GM18517 (cell line): ENCODE results near the gene PIP4P1.
A peak's percentile ranks its signal among the peaks of the same experiment; 100 is the strongest.

Experiments
- ATAC-seq: cut with Tn5 transposase; IDR thresholded peaks from one replicate; pipeline ENCODE4 v1.9.1; 2021; ENCODE audit warnings: mild to moderate bottlenecking, moderate library complexity; ENCODE audit not compliant: unreplicated experiment

PIP4P1 gene

GRCh38 chr14:20438664-20439063 lies 22.6 kb downstream of the PIP4P1 start:
- ATAC-seq = no peak

DNA sequence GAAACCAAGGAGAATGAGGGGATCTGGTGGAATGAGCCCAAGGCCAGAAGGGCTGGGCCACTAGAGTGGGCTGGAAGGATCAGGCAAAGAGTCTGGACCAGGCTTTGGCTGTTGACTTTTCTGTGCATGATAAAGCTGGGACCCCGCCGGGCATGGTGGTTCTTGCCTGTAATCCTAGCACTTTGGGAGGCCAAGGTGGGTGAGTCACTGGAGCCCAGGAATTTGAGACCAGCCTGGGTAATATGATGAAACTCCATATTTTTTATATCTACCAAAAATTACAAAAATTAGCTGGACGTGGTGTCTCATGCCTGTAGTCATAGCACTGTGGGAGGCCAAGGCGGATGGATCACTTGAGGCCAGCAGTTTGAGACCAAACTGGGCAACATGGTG lies 24.9 kb downstream of the PIP4P1 start:
- ATAC-seq = no peak

- no peak for ATAC-seq
Observed at GRCh38 chr14:20435582-20436362, 25.5 kb downstream of the PIP4P1 start, which contains the start of gene KLHL33. TSS of gene KLHL33 (minus strand) at chr14:20436166. CDS start at chr14:20435811, 355 bp downstream.

- ATAC-seq = no peak
Observed at GRCh38 chr14:20434701-20435581, 26.3 kb downstream of the PIP4P1 start.

DNA sequence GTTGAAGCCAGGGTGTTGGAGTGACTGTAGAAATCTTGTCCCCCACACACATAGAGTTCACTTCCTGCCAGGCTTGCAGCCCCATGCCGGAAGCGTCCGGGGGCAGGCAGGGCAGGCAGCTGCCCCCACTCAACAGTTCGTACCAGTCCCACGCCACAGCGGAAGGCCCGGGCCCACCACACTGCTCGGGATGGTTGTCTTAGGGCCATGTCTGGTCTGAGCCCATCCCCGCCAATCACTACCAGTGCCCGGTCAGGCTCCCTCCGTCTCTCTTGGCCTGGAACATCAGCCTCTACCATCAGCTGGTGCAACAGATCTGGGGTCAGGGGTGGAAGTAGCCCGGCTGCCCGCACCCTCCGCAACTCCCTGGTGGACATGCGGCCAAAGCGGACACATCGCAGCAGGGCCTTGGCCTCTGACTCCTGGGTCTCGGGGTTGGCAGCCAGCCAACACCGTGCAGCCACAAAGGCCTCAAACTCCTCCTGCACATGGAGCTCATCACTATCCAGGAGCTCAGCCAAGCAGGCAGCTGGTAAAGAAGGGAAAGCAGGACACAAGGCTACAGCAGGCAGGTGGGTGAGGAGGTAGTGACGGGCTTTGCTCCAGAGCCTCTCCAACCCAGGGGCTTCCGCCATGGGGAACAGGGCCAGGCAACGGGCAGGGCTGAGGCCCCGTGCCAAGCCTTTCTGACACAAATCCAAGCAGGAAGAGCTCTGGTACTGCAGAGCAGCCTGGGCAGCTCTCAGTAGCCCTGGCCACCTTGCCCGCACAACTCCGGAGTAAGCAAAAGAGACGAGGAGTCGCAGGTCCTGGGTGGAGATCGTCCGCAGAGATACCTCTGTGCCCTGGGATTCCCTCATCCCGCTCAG lies 31.2 kb downstream of the PIP4P1 start:
- ATAC-seq = no peak

DNA sequence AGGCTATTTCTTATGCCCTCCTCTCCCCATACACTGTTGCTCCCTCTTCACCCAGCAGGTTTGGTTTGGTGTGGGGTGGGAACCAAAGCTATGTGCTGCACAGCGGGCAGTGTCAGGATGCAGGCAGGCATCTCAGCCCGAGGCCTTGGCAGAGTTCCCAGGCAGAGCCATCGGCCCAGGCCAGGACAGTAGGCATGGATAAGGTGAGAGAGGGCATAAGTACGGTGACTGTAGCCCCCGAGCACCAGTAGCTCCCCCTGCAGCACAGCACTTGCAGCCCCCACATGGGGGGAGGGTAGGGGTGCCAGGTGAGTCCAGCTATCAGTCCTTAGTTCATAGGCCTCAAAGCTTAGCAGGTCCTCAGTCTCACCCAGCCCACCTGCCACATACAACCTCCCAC lies 32.4 kb downstream of the PIP4P1 start:
- no peak for ATAC-seq

GRCh38 chr14:20428010-20428365 lies 33.2 kb downstream of the PIP4P1 start:
- ATAC-seq = peak; percentile 38

- peak; percentile 71 for ATAC-seq
Observed at GRCh38 chr14:20427231-20428009, 33.8 kb downstream of the PIP4P1 start.

- ATAC-seq = no peak
Observed at GRCh38 chr14:20424851-20425250, 36.4 kb downstream of the PIP4P1 start.

DNA sequence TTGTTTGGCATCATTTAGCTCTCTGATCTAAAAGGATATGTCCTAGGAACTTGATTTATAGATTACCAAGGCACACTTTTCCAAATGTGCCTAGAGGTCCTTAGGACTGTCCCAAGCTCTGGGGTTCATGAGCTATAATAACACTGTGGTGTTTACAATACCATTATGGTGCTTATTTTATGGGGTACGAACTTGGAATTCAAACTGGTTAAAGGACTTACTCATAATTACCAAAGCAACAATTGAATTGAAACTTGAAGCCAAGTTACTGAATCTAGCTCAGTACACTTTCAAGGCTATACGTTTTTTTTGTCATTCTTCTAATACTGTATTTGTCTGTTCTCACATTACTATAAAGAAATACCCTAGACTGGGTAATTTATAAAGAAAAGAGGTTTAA lies 38.3 kb downstream of the PIP4P1 start:
- ATAC-seq = no peak

GRCh38 chr14:20421267-20421666 lies 40.0 kb downstream of the PIP4P1 start:
- ATAC-seq = no peak

GRCh38 chr14:20419419-20419818 lies 41.8 kb downstream of the PIP4P1 start:
- ATAC-seq = no peak

DNA sequence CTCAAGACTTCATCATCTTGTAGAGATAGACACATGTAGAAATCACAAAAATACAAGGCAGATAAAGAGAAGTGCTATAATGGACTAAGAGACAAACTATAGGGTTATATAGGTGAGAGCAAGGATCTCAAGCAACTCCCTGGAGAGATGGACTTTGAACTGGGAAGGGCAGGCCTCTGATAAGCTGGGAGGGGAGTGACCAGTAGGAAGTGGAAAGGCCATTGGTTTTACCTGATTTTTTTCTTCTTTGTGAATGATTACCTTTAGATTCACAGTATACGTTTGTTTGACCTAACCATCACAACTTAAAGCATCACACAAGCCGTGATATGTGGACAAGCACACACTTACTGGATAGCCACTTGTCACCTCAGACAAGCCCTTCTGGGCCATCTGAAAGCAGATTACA lies 42.7 kb downstream of the PIP4P1 start:
- ATAC-seq = no peak

GRCh38 chr14:20417250-20418186 lies 43.7 kb downstream of the PIP4P1 start:
- no peak for ATAC-seq

DNA sequence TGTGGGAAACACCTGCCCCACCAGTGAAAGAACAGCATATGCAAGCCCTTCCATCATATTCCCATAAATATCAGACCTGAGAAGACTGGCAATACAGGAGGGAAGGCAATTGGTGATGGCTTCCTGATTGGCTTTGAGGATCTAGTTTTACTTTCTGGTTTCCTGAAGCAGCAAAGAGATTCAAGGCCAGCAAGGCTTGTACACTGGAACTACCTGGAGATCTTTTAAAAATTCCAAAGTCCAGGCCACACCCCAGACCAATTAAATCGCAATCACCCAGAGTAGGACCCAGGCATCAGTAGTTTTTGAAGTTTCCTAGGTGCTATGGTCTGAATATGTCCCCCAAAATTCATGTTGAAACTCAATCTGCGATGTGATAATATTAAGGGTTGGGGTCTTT lies 45.0 kb downstream of the PIP4P1 start:
- no peak for ATAC-seq

DNA sequence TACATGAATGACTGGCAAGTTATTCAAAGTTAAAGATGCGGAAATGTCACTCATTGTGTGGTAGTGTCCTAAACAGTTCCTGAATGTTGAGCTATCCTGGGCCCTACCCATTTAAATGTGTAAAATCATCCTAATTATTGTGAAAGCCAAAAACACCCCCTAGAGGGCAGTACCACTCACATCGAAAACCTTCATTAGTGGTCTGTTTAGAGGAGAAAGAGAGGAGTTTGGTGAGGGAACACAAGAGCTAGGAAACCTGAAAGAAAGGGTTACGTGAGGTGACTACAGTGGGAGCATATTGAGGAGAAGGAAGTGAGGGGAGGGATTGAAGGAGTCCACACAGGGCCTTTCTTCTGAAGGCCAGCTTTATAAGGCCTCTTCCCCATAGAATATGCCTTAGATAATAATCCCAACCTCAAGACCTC lies 45.4 kb downstream of the PIP4P1 start:
- ATAC-seq = peak; percentile 67

DNA sequence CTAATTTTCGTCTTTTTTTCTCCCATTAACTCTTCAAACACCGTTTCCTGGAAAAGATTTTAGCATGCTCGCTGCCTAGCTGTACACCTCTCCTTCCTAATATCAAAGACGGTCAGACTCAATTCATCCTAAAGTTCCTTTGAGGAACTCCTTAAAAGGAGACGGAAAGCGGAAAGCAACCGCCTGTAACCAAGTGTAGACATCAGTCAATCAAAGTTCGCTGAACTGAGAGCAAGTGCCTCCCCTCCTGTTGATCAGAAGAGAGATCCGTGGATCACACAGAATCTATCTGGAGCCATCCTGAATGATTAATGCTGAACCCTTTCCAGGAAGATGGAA lies 47.5 kb downstream of the PIP4P1 start:
- no peak for ATAC-seq

GRCh38 chr14:20412876-20413743 lies 48.1 kb downstream of the PIP4P1 start, which contains the start of gene TEP1:
TSS of gene TEP1 (minus strand) at chr14:20413501. CDS start at chr14:20408439, 5,062 bp downstream.
- peak; percentile 41 for ATAC-seq
